Right atrium auricular region (tissue), 2 donors: ENCODE results near the gene ZNF749. TPM values are rescaled to one million over a fixed set of nuclear protein-coding genes. Genes with fewer than 3 reads are reported as not detected.
A peak's percentile ranks its signal among the peaks of the same experiment; 100 is the strongest.

ENCODE experiments used
- DNase-seq: peaks from one replicate; pipeline ENCODE4 v3.0.0-alpha.2; 2019; ENCODE audit warnings: low spot score
- H3K27ac ChIP-seq, 2 donors: fragments of 200-600 bp; sonication (generic); 1 replicate in 1 of 2; 2 replicates in 1 of 2; pipeline ENCODE4 v1.5.1; 2016 to 2019
- H3K27me3 ChIP-seq, 2 donors: fragments of 200-600 bp; sonication (generic); one replicate each; pipeline versions ENCODE4 v1.5.1 to v1.6.0; 2017 to 2019
- H3K36me3 ChIP-seq: fragments of 200-600 bp; sonication (generic); one replicate; pipeline ENCODE4 v1.5.1; 2016
- H3K4me1 ChIP-seq, 2 donors: fragments of 200-600 bp; sonication (generic); one replicate each; pipeline versions ENCODE4 v1.5.1 to v1.6.0; 2017 to 2019
- H3K4me3 ChIP-seq, 2 donors: fragments of 200-600 bp; sonication (generic); 1 replicate in 1 of 2; 2 replicates in 1 of 2; pipeline ENCODE4 v1.5.1; 2017 to 2019; ENCODE audit warnings: mild to moderate bottlenecking in 1 of 2, moderate library complexity in 1 of 2
- H3K9me3 ChIP-seq, 2 donors: fragments of 200-600 bp; sonication (generic); one replicate each; pipeline ENCODE4 v1.5.1; 2019
- total RNA-seq, 2 donors: library from RNA; depleted of rRNA; stranded (reverse); fragments of >200 nt; gene quantifications; one replicate each; pipeline ENCODE4 v1.1.0, GENCODE V29; 2016
- TF ChIP-seq, protein P1 (sequence below), 2 donors: fragments of 200-600 bp; sonication (generic); IDR thresholded peaks; one replicate each; pipeline ENCODE4 v1.5.1; 2019; ENCODE audit warnings: antibody characterized with exemption in 2 of 2

ZNF749 gene
- total RNA-seq, 2 donors from 2014 or later: 1.1 to 3.5 TPM

DNA sequence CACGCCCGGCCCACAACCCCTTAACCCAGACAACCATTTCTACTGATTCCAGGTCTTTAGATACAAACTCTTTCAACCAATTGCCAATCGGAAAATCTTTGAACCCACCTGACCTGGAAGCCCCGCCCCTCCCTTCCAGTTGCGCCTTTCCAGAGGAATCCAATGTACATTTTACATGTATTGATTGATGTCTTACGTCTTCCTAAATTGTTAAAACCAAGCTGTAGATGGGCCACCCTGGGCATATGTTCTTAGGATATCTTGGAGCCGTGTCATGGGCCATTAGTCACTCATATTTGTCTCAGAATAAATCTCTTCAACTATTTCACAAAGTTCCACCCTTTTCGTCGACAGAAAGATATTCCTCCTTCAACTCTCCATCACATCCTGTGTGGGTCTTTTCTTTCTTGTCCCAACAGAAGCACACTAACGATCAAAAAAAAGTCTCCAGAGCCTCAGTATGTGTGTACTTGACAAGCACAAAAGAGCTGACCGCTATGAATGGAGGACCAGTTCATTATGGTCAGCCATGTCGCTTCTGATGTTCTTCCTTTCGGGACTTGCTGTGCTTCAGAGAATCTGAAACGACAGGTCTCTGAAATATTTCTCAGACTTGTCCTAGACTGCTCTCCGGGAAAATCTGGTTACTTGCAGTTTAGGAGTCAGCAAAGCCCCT, 601 bp upstream of the ZNF749 start:
- peaks cover 0 to 18% of the 10 kb centered on the region in 2 donors for H3K4me1 ChIP-seq
- H3K36me3 ChIP-seq: no peaks in the 10 kb centered on the region
- H3K27ac ChIP-seq: peak overlapping the region in 1 of 2 donors; percentile 66
- DNase-seq: no peak
- peak overlapping the region; percentile 77 to 86 for H3K4me3 ChIP-seq
- TF ChIP-seq, protein P1, sequence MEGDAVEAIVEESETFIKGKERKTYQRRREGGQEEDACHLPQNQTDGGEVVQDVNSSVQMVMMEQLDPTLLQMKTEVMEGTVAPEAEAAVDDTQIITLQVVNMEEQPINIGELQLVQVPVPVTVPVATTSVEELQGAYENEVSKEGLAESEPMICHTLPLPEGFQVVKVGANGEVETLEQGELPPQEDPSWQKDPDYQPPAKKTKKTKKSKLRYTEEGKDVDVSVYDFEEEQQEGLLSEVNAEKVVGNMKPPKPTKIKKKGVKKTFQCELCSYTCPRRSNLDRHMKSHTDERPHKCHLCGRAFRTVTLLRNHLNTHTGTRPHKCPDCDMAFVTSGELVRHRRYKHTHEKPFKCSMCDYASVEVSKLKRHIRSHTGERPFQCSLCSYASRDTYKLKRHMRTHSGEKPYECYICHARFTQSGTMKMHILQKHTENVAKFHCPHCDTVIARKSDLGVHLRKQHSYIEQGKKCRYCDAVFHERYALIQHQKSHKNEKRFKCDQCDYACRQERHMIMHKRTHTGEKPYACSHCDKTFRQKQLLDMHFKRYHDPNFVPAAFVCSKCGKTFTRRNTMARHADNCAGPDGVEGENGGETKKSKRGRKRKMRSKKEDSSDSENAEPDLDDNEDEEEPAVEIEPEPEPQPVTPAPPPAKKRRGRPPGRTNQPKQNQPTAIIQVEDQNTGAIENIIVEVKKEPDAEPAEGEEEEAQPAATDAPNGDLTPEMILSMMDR (IDR thresholded peaks at IDR 0.05): no peak
- H3K27me3 ChIP-seq: no peaks in the 10 kb centered on the region
- H3K9me3 ChIP-seq: no peaks in the 10 kb centered on the region

DNA sequence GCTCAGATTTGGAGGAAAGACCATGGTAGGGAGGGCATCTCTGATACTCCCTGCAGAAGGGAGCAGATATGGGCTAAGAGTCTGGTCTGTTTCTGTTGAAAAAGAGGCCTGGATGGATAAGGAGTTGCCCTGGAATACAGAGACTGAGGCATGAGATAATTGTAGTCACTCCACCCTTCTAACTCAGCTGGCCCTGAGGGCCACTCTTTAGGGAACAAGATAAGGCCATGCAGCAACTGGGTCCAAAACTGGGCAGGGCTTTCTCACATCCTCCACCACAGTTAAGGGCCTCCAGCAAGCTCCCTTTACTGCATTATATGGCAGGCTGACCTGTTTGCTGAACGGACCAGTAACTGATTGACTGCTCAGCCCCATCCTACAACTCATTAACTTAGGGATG, 1.3 kb downstream of the ZNF749 start:
- H3K4me3 ChIP-seq: no peak overlapping the region
- no peak overlapping the region for H3K27ac ChIP-seq
- no peak for DNase-seq
- H3K36me3 ChIP-seq: no peaks in the 10 kb centered on the region
- no peaks in the 10 kb centered on the region for H3K9me3 ChIP-seq
- peaks cover 0 to 18% of the 10 kb centered on the region in 2 donors for H3K4me1 ChIP-seq
- H3K27me3 ChIP-seq: no peaks in the 10 kb centered on the region
- TF ChIP-seq, protein P1 (IDR thresholded peaks at IDR 0.05): no peak

DNA sequence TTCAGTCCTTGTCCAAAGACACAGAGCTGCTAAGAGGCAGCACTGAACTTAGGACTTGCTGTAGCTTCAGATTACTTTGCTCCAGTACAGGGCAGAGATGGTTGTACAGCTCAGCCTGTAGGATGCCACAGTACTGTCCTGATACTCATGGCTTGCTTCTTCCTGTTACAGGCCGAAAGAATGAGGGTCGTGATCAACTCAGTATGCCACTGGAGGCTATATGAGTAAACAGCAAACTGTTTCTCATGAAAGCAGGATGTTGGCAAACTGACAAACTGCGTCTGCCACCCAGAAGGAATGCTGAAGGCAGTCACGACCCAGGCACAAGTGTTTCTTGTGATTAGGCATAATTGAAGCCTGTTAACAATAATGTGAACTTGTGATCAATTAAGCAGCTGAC, 2.8 kb downstream of the ZNF749 start:
- Histone ChIP-seq H3K4me1 (peaks cover 0 to 18% of the 10 kb centered on the region in 2 donors), H3K27me3 (no peaks in the 10 kb centered on the region)

DNA sequence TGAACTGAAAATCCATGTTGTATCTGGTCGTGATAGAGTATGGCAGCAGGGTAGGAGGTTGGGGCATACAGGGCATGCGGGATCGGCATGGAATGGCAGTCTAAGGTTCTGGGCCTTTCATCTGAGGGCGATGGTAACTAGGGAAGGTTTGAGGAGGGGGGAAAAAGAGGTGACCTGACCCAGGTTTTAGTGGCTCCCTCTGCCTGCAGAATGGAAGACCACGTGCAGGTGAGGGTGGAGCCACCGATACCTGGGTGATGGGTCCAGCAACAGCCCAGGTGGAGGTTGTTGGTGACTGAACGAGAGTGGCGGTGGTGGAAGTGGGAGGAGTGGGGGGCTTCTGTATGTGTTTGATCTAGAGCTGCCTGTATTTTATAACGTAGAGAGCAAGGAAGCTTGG, 3.8 kb downstream of the ZNF749 start:
- TF ChIP-seq, protein P1 (IDR thresholded peaks at IDR 0.05): no peak

More for the DNA sequence above, 2.8 kb downstream of the ZNF749 start:
- no peaks in the 10 kb centered on the region for H3K9me3 ChIP-seq
- DNase-seq: no peak
- H3K4me3 ChIP-seq: no peak overlapping the region
- H3K36me3 ChIP-seq: no peaks in the 10 kb centered on the region
- H3K27ac ChIP-seq: no peak overlapping the region
- TF ChIP-seq, protein P1 (IDR thresholded peaks at IDR 0.05): no peak

DNA sequence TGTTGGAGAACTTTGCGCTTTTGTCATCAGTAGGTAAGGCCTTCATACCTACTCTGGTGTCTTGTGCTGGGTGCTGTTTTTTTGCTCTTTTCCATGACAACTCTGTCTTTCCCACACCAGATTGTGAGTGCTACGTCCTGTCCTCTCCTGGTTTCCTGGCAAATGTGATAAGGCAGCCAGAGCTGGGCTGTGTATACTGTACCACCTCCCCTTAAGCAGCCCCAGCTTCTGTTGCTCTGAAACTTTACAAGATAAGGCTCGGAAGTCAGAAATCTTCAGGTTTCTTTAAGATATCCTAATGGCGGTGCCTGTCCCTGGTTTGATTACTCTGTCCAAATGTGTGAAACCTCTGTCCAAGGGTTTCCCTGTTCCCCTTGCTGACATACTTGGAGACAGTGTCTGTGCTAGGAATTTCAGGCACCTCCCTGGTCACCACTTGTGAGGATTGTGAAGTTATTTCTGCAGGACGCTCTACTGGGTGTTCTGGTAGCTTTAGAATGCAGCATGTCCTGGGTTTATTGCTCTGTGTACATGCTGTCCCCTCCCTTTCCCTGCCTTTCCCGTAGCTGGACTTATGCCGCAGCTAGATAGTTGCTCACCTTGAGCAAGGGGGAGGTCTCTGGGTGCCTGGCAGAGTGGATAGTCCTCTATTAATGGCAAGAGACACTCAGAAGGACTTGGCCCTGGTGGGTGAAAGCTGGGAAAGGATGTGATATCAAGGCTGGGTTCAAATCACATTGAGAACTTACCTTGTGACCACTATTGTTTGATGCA, 7.0 kb downstream of the ZNF749 start:
- peaks cover 0 to 19% of the 10 kb centered on the region in 2 donors for H3K9me3 ChIP-seq
- H3K4me3 ChIP-seq: no peak overlapping the region
- no peak for DNase-seq
- no peaks in the 10 kb centered on the region for H3K27me3 ChIP-seq
- H3K27ac ChIP-seq: no peak overlapping the region
- TF ChIP-seq, protein P1 (IDR thresholded peaks at IDR 0.05): no peak
- H3K4me1 ChIP-seq: no peaks in the 10 kb centered on the region
- peaks cover 9% of the 10 kb centered on the region for H3K36me3 ChIP-seq

More for the DNA sequence above, 3.8 kb downstream of the ZNF749 start:
- Histone ChIP-seq H3K9me3 (peaks cover 0 to 5% of the 10 kb centered on the region in 2 donors), H3K27me3 (no peaks in the 10 kb centered on the region), H3K27ac (no peak overlapping the region), H3K36me3 (peaks cover 1% of the 10 kb centered on the region), H3K4me3 (no peak overlapping the region), H3K4me1 (peaks cover 0 to 18% of the 10 kb centered on the region in 2 donors)
- no peak for DNase-seq
